ENCODE measurements around the gene ABCB11.

DNA sequence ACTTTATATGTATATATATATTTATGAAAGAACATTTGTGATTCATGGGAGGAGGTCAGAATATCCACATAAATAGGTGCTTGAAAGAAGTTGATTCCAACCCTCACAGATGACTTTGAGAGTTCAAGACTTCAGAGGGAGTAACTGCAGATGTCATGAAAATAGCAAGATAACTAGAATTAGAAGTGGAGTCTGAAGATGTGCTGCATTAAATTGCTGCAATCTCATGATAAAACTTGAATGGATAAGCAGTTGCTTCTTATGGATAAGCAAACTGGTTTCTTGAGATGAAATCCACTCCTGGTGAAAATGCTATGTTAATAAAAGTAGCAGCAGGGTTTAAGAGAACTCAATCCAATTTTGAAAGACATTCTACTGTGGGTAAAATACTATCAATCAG is 89.8 kb downstream of the ABCB11 start:
- TF ChIP-seq, protein P1, sequence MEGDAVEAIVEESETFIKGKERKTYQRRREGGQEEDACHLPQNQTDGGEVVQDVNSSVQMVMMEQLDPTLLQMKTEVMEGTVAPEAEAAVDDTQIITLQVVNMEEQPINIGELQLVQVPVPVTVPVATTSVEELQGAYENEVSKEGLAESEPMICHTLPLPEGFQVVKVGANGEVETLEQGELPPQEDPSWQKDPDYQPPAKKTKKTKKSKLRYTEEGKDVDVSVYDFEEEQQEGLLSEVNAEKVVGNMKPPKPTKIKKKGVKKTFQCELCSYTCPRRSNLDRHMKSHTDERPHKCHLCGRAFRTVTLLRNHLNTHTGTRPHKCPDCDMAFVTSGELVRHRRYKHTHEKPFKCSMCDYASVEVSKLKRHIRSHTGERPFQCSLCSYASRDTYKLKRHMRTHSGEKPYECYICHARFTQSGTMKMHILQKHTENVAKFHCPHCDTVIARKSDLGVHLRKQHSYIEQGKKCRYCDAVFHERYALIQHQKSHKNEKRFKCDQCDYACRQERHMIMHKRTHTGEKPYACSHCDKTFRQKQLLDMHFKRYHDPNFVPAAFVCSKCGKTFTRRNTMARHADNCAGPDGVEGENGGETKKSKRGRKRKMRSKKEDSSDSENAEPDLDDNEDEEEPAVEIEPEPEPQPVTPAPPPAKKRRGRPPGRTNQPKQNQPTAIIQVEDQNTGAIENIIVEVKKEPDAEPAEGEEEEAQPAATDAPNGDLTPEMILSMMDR (IDR thresholded peaks at IDR 0.05): no peak
- TF ChIP-seq POLR2A (IDR thresholded peaks at IDR 0.05) (no peak), EP300 (IDR thresholded peaks at IDR 0.05) (no peak)

All from sigmoid colon (tissue), 4 donors.